Breast epithelium (tissue), 4 donors: Measurements from ENCODE around the gene DOCK3. TPM values are rescaled to one million over a fixed set of nuclear protein-coding genes. Genes with fewer than 3 reads are reported as not detected.
"Not testable (repeated sequence)": the region's sequence is repeated elsewhere in the genome, so short reads cannot be mapped to it uniquely, and the experiment has no call there.

Experiments used
- DNase-seq, 2 donors: peaks; one replicate each; pipeline ENCODE4 v3.0.0-alpha.2; 2019; ENCODE audit warnings: low spot score in 2 of 2
- H3K27ac ChIP-seq, 2 donors: fragments of 200-600 bp; sonication (generic) in 1 of 2; one replicate each; pipeline ENCODE4 v1.5.1; 2016 to 2019; ENCODE audit warnings: mild to moderate bottlenecking in 1 of 2
- H3K27me3 ChIP-seq, 2 donors: fragments of 200-600 bp; sonication (generic) in 1 of 2; one replicate each; pipeline versions ENCODE4 v1.5.1 to v1.6.0; 2017 to 2019; ENCODE audit warnings: control low read depth in 1 of 2, mild to moderate bottlenecking in 1 of 2
- H3K36me3 ChIP-seq: fragments of 200-600 bp; one replicate; pipeline ENCODE4 v1.5.1; 2019
- H3K4me1 ChIP-seq, 2 donors: fragments of 200-600 bp; sonication (generic); one replicate each; pipeline ENCODE4 v1.5.1; 2016 to 2019; ENCODE audit warnings: control low read depth in 1 of 2
- H3K4me3 ChIP-seq, 3 donors: fragments of 200-600 bp; sonication (generic); 1 replicate in 2 of 3; 2 replicates in 1 of 3; pipeline ENCODE4 v1.5.1; 2016 to 2019; ENCODE audit warnings: mild to moderate bottlenecking in 3 of 3, moderate library complexity in 2 of 3
- H3K9me3 ChIP-seq, 2 donors: fragments of 200-600 bp; sonication (generic) in 1 of 2; one replicate each; pipeline ENCODE4 v1.5.1; 2016 to 2019; ENCODE audit warnings: control low read depth in 1 of 2
- POLR2A ChIP-seq: fragments of 450-650 bp; IDR thresholded peaks from one replicate; pipeline ENCODE4 v1.6.1; 2016; ENCODE audit warnings: antibody characterized with exemption, mild to moderate bottlenecking, moderate library complexity
- POLR2AphosphoS5 ChIP-seq, 3 donors: sonication (generic); formaldehyde crosslinking; IDR thresholded peaks; one replicate each; pipeline ENCODE4 v1.6.1; 2017; ENCODE audit warnings: antibody characterized with exemption in 3 of 3
- intact Hi-C: fragments of 100-400 bp; cut with DNase I; formaldehyde crosslinking; loops from one replicate; pipeline ENCODE4 v1.15.1; 2023; ENCODE audit warnings: low total_unique reads
- total RNA-seq, 3 donors: library from RNA; depleted of rRNA; stranded (reverse); fragments of >200 nt; gene quantifications; one replicate each; pipeline ENCODE4 v1.1.0, GENCODE V29; 2016
- TF ChIP-seq, protein P1 (sequence below), 3 donors: fragments of 450-650 bp; IDR thresholded peaks; one replicate each; pipeline ENCODE4 v1.5.1; 2016 to 2017; ENCODE audit warnings: antibody characterized with exemption in 3 of 3, mild to moderate bottlenecking in 3 of 3, moderate library complexity in 3 of 3

Gene DOCK3
- total RNA-seq, 3 donors from 2014 or later = 0.64 to 0.73 (median 0.66) TPM

DNA sequence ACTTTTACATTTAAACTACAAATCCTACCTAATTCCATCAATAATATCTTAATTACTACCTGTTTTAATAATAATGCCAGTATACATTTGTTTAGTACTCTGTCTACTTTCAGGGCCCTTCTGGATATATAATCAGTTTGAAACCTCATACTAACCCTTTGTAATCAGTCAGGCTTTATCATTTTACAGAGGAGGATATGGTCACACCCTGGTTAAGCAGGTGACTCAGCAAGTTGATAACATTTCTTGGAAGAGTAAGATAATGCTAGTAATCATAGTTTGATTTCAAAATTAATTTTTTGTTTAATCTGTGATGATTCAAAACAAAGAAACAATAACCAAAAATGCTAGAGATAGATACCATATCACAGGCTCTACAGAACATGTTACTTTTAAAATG, 502.2 kb downstream of the DOCK3 start:
- Histone ChIP-seq H3K36me3 (no peaks in the 10 kb centered on the region), H3K27me3 (no peaks in the 10 kb centered on the region), H3K27ac (no peak overlapping the region), H3K4me1 (no peaks in the 10 kb centered on the region), H3K9me3 (peaks cover 25 to 30% of the 10 kb centered on the region in 2 donors), H3K4me3 (no peak overlapping the region)
- no peak for DNase-seq
- intact Hi-C loops = no loop called here
- TF ChIP-seq POLR2AphosphoS5 (IDR thresholded peaks at IDR 0.05) (no peak), POLR2A (no peak)
- TF ChIP-seq, protein P1, sequence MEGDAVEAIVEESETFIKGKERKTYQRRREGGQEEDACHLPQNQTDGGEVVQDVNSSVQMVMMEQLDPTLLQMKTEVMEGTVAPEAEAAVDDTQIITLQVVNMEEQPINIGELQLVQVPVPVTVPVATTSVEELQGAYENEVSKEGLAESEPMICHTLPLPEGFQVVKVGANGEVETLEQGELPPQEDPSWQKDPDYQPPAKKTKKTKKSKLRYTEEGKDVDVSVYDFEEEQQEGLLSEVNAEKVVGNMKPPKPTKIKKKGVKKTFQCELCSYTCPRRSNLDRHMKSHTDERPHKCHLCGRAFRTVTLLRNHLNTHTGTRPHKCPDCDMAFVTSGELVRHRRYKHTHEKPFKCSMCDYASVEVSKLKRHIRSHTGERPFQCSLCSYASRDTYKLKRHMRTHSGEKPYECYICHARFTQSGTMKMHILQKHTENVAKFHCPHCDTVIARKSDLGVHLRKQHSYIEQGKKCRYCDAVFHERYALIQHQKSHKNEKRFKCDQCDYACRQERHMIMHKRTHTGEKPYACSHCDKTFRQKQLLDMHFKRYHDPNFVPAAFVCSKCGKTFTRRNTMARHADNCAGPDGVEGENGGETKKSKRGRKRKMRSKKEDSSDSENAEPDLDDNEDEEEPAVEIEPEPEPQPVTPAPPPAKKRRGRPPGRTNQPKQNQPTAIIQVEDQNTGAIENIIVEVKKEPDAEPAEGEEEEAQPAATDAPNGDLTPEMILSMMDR (IDR thresholded peaks at IDR 0.05) = no peak

DNA sequence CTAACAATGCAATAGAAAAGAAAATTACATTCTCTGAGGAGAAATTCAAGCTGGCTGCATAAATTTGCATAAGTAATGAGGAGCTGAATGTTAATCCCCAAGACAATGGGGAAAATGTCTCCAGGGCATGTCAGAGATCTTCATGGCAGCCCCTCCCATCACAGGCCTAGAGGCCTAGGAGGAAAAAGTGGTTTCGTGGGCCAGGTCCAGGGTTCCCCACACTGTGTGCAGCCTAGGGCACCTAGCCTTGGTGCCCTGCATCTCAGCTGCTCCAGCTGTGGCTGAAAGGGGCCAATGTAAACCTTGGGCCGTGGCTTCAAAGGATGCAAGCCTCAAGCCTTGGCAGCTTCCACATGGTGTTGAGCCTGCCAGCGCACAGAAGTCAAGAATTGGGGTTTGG, 511.7 kb downstream of the DOCK3 start:
- H3K27ac ChIP-seq, intact Hi-C loops: not testable (repeated sequence)
- peaks cover 16 to 28% of the 10 kb centered on the region in 2 donors for H3K9me3 ChIP-seq

DNA sequence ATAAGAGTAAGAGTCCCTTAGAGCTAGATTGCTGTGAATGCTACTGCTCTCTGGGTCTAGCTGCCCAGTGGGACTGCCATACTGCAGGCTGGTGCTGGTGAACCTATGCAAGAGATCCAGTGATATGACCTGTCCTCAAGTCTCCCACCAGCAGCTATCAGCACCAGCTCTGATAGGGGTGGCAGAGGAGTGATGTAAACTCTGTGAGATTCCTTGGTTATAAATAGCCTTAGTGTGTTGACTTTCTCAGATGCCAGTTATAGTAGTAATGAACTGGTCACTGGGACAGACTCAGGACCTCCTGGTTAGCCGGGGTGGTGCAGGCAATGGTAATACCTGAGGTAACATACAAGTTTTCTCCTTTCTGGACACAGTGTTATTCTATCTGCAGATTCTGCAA, 515.5 kb downstream of the DOCK3 start:
- no peaks in the 10 kb centered on the region for H3K36me3 ChIP-seq
- DNase-seq = no peak
- intact Hi-C loops = no loop called here
- H3K4me3 ChIP-seq = no peak overlapping the region
- H3K27ac ChIP-seq = no peak overlapping the region
- H3K4me1 ChIP-seq = no peaks in the 10 kb centered on the region
- H3K9me3 ChIP-seq = peaks cover 20 to 30% of the 10 kb centered on the region in 2 donors
- TF ChIP-seq POLR2A (no peak), POLR2AphosphoS5 (IDR thresholded peaks at IDR 0.05) (no peak)
- TF ChIP-seq, protein P1 (IDR thresholded peaks at IDR 0.05) = no peak
- no peaks in the 10 kb centered on the region for H3K27me3 ChIP-seq

More for the DNA sequence above, 511.7 kb downstream of the DOCK3 start:
- DNase-seq, H3K27me3 ChIP-seq, H3K4me3 ChIP-seq, H3K4me1 ChIP-seq, H3K36me3 ChIP-seq: not testable (repeated sequence)

DNA sequence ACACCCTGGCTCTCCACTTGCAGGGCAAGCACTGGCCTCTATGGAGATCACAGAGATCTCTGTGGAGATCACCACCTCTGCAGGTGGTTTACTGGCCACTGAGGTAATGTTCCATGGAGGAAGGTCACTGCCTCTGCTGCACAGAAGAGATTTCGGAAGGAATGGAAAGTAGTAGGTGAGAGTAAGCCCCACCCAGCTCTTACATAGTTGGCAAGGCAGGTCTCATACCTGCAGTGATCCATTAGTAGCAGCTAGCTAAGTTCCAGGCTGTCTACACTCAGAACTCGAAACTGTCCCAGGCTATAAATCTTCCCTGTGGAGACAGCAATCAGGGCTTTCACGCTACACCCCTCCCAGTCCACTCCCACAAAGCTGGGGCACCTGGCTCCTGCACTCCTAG, 516.1 kb downstream of the DOCK3 start:
- Histone ChIP-seq H3K4me3 (no peak overlapping the region), H3K27ac (no peak overlapping the region), H3K9me3 (peaks cover 20 to 30% of the 10 kb centered on the region in 2 donors), H3K27me3 (no peaks in the 10 kb centered on the region), H3K36me3 (no peaks in the 10 kb centered on the region), H3K4me1 (no peaks in the 10 kb centered on the region)
- no peak for DNase-seq
- TF ChIP-seq POLR2AphosphoS5 (IDR thresholded peaks at IDR 0.05) (no peak), POLR2A (no peak)
- TF ChIP-seq, protein P1 (IDR thresholded peaks at IDR 0.05) = no peak
- intact Hi-C loops = no loop called here

DNA sequence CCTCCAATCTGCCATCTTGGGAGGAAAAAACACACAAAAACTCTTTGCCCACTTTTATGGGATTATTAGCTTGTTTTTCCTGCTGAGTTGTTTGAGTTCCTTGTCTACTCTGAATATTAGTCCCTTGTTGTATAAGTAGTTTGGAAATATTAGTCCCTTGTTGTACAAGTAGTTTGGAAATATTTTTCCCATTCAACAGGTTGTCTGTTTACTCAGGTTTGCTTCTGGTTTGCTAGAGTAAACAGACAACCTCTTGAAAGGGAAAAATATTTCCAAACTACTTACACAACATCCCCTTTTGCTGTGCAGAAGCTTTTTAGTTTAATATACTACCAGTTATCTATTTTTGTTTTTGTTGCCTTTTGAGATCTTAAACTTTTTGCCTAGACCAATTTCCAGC, 517.0 kb downstream of the DOCK3 start:
- Histone ChIP-seq H3K27ac (no peak overlapping the region), H3K27me3 (no peaks in the 10 kb centered on the region), H3K4me1 (no peaks in the 10 kb centered on the region), H3K9me3 (peaks cover 14 to 25% of the 10 kb centered on the region in 2 donors), H3K36me3 (no peaks in the 10 kb centered on the region), H3K4me3 (no peak overlapping the region)
- TF ChIP-seq POLR2AphosphoS5 (IDR thresholded peaks at IDR 0.05) = no peak
- no peak for TF ChIP-seq POLR2A
- TF ChIP-seq, protein P1 (IDR thresholded peaks at IDR 0.05) = no peak
- intact Hi-C loops = no loop called here
- DNase-seq = no peak

DNA sequence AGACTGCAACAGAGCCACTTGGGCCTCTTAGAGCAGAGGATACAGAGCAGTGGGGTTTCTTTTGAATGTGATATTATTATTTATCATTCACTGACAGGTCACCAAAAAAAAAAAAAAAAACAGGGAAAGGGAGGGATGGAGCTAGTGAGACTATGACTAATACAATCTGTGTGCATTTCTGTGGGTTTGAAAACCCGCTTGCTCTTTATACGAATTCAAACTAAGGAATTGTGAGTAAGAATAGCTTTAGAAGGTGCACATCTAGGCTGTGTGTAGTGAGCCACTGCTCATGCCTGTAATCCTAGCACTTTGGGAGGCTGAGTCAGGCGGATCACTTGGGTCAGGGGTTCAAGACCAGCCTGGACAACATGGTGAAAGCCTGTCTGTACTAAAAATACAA, 523.8 kb downstream of the DOCK3 start:
- Histone ChIP-seq H3K36me3 (no peaks in the 10 kb centered on the region), H3K27ac (no peak overlapping the region), H3K27me3 (no peaks in the 10 kb centered on the region), H3K4me1 (no peaks in the 10 kb centered on the region), H3K4me3 (no peak overlapping the region), H3K9me3 (peaks cover 0 to 7% of the 10 kb centered on the region in 2 donors)
- DNase-seq = no peak
- no peak for TF ChIP-seq POLR2A
- TF ChIP-seq, protein P1 (IDR thresholded peaks at IDR 0.05) = no peak
- no peak for TF ChIP-seq POLR2AphosphoS5 (IDR thresholded peaks at IDR 0.05)
- intact Hi-C loops = no loop called here

DNA sequence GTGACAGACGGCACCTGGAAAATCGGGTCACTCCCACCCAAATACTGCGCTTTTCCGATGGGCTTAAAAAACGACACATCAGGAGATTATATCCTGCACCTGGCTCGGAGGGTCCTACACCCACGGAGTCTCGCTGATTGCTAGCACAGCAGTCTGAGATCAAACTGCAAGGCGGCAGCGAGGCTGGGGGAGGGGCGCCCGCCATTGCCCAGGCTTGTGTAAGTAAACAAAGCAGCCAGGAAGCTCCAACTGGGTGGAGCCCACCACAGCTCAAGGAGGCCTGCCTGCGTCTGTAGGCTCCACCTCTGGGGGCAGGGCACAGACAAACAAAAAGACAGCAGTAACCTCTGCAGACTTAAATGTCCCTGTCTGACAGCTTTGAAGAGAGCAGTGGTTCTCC, 524.6 kb downstream of the DOCK3 start:
- H3K4me1 ChIP-seq, H3K27me3 ChIP-seq, intact Hi-C loops, H3K4me3 ChIP-seq, DNase-seq, H3K9me3 ChIP-seq, H3K36me3 ChIP-seq, H3K27ac ChIP-seq: not testable (repeated sequence)
